Uterus (tissue), 2 donors: ENCODE data around the gene AGPAT4.

Experiments
- CTCF ChIP-seq, 4 experiments: fragments of 200-600 bp in 2 of 4; fragments of 450-650 bp in 2 of 4; sonication (generic) in 2 of 4; IDR thresholded peaks; one replicate each; pipeline ENCODE4 v1.5.1; 2016 to 2019; ENCODE audit warnings: antibody characterized with exemption in 4 of 4, mild to moderate bottlenecking in 2 of 4, moderate library complexity in 1 of 4
- POLR2A ChIP-seq, 2 donors: fragments of 450-650 bp; IDR thresholded peaks; one replicate each; pipeline ENCODE4 v1.6.1; 2016; ENCODE audit warnings: antibody characterized with exemption in 2 of 2, mild to moderate bottlenecking in 1 of 2, moderate library complexity in 1 of 2

- TF ChIP-seq POLR2A (IDR thresholded peaks at IDR 0.05) (no peak), CTCF (IDR thresholded peaks at IDR 0.05) (no peak)
Measured at GRCh38 chr6:161268531-161269210, 5.2 kb downstream of the AGPAT4 start.
